Stimulated activated CD8-positive, alpha-beta memory T cell treated with anti-CD3 and anti-CD28 coated beads, Interleukin-12 subunit alpha, Interleukin-12 subunit beta, amount 100 ng/mL, for 1 hour (primary cell): ENCODE results near the gene GJC1.
"Not testable (repeated sequence)": the region's sequence is repeated elsewhere in the genome, so short reads cannot be mapped to it uniquely, and the experiment has no call there.

ENCODE experiments used
- DNase-seq: peaks from one replicate; pipeline ENCODE4 v3.0.0-alpha.2; 2020; ENCODE audit warnings: low read depth

GJC1 gene

DNA sequence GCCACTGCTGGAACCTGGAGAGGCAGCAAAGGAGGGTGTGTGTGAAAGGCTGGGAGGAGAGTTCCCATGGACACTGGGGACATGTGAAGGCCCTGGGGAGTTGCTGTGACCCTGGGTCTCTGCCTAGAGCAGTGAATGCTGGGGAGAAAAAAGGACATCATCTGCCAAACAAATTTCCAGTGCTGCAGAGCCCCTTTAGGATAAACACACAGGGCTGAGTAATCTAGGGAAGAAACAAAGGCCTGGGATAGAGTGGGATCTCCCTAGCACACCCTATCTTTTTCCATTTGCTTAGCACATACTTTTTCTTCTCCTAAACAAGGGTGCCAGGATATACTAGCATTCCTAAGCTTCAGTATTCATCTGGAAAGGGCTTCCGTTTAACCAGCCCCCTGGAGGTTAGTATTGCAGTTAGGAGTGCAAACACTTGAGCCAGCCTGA lies 14.3 kb upstream of the GJC1 start:
- no peak for DNase-seq

- DNase-seq = no peak
Measured at GRCh38 chr17:44842748-44843147, 12.7 kb upstream of the GJC1 start.

DNA sequence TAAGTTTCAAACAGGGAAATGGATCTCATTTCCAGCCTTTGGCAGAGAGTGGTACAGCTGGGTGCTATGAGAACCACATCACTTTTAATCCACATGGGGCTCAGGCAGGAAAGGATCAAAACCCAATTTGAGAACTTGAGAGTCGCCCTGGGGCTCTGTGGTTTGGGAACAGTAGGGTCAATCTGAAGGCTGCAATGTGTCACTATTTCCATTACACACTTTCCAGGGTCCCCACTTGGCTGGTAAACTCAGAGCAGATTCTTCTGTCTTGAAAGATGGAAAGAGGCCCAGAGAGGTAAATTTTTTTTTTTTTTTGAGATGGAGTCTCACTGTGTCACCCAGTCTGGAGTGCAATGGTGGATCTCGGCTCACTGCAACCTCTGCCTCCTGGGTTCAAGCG lies 10.8 kb upstream of the GJC1 start:
- no peak for DNase-seq

DNA sequence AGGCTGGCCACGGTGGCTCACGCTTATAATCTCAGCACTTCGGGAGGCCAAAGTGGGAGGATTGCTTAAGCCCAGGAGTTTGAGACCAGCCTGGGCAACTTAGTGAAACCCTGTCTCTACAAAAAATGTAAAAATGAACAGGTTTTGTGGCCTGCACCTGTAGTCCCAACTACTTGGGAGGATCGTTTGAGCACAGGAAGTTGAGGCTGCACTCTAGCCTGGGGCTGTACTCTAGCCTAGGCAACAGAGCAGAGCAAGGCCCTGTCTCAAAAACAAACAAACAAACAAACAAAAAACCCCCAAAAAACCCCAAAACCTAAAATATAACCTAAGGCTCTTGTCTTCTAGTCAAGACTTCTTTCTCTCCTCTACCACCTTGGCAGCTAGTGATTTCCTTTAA lies 10.2 kb upstream of the GJC1 start:
- DNase-seq = no peak

- no peak for DNase-seq
Measured at GRCh38 chr17:44837196-44837595, 7.1 kb upstream of the GJC1 start.

GRCh38 chr17:44832805-44833204 lies 2.7 kb upstream of the GJC1 start:
- no peak for DNase-seq

- DNase-seq = no peak
Measured at GRCh38 chr17:44831371-44831770, 1.3 kb upstream of the GJC1 start.

GRCh38 chr17:44830359-44831288 lies 537 bp upstream of the GJC1 start:
- DNase-seq = no peak

GRCh38 chr17:44828919-44829522 lies 1.1 kb downstream of the GJC1 start:
- no peak for DNase-seq

GRCh38 chr17:44827863-44828262 lies 2.2 kb downstream of the GJC1 start:
- no peak for DNase-seq

- DNase-seq = no peak
Measured at GRCh38 chr17:44826123-44826790, 3.8 kb downstream of the GJC1 start.

DNA sequence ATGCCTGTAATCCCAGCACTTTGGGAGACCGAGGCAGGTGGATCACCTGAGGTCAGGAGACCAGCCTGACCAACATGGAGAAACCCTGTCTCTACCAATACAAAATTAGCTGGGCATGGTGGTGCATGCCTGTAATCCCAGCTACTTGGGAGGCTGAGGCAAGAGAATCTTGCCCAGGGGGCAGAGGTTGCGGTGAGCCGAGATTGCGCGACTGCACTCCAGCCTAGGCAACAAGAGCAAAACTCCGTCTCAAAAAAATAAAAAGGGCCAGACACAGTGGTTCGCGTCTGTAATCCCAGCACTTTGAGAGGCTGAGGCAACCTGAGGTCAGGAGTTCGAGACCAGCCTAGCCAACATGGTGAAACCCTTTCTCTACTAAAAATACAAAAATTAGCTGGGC lies 4.9 kb downstream of the GJC1 start:
- not testable (repeated sequence) for DNase-seq

DNA sequence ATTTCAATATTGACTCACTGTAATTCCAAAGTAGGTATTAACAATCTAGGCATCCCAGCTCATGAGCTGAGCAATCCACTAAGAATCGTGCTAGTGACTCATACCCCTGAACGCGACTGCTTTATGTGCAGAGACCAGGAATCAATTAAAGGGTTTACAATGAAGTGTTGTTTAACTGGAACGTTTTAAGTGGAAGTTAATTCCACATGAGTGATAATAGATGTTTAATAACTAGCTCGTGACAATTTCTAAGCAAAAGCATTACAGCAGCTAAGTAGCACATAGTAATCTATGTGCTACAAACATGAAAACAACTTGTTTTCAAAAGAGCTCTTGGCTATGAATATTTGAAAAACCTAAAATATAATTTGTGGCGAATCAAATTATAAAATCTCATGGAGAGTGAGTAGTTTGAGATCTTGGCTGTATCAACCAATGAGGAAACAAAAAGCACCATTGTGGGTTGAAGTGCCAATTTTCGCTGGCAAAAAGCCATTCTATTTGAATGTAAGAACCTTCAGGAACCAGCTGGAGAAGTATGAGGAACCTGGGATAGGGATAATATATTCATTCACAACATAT lies 9.4 kb downstream of the GJC1 start:
- DNase-seq = no peak

- DNase-seq = not testable (repeated sequence)
Measured at GRCh38 chr17:44818508-44818907, 11.6 kb downstream of the GJC1 start.

DNA sequence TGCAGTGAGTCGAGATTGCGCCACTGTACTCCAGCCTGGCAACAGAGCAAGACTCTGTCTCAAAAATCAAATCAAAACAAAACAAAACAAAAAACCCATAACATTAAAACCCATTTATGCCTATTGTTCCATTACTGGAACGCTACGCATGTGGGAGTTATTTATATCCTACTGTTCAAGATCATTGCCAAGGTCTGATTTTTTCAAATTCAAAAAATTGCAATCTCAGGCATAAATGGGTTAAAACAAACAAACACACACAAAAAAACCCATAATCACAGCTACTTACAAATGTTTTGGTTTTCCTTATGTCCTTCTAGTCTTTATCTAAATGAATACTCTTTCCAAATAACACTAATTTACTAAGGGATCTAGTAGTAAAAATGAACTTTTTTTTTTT lies 17.8 kb downstream of the GJC1 start:
- DNase-seq = no peak

GRCh38 chr17:44808656-44809388 lies 21.3 kb downstream of the GJC1 start:
- DNase-seq = not testable (repeated sequence)

- no peak for DNase-seq
Measured at GRCh38 chr17:44808156-44808555, 21.9 kb downstream of the GJC1 start.

GRCh38 chr17:44807817-44808155 lies 22.3 kb downstream of the GJC1 start:
- DNase-seq = no peak

- no peak for DNase-seq
Measured at GRCh38 chr17:44807093-44807816, 22.8 kb downstream of the GJC1 start.

- no peak for DNase-seq
Measured at GRCh38 chr17:44804302-44805089, 25.6 kb downstream of the GJC1 start.
